WTC11 (cell line): ENCODE results near the gene GTSE1. TPM values are rescaled to one million over a fixed set of nuclear protein-coding genes. Genes with fewer than 3 reads are reported as not detected.

Experiments
- ATAC-seq: fragments of 200-7000 bp; cut with Tn5 transposase; 2 replicates; pipeline ENCODE4 v1.10.0; 2021; ENCODE audit warnings: mild to moderate bottlenecking, moderate library complexity
- CTCF ChIA-PET: fragments of 300-600 bp; sonication (Branson Sonifier 250); formaldehyde crosslinking; loops from one replicate; lab custom pipeline; 2021; ENCODE audit warnings: antibody characterized with exemption; lab: Charles Lee
- POLR2A ChIA-PET: fragments of 350-600 bp; sonication (Branson Sonifier 250); formaldehyde crosslinking; loops from one replicate; lab custom pipeline; 2021; ENCODE audit warnings: antibody characterized with exemption; lab: Charles Lee
- DNase-seq: peaks from one replicate; pipeline ENCODE4 v3.0.0; 2021; ENCODE audit warnings: low spot score
- H3K27ac Mint-ChIP-seq: 2 replicates; pipeline ENCODE4 v1.8.0; 2021; ENCODE audit warnings: mixed read lengths
- H3K27me3 Mint-ChIP-seq: 2 replicates; pipeline ENCODE4 v1.8.0; 2021; ENCODE audit warnings: low read depth, mild to moderate bottlenecking, moderate library complexity, mixed read lengths
- H3K36me3 Mint-ChIP-seq: 2 replicates; pipeline ENCODE4 v1.8.0; 2021; ENCODE audit warnings: mixed read lengths
- H3K4me1 Mint-ChIP-seq: 2 replicates; pipeline ENCODE4 v1.8.0; 2022; ENCODE audit warnings: mixed read lengths
- H3K4me3 Mint-ChIP-seq: 2 replicates; pipeline ENCODE4 v1.8.0; 2021; ENCODE audit warnings: mild to moderate bottlenecking, moderate library complexity, mixed read lengths
- H3K9me3 Mint-ChIP-seq: 2 replicates; pipeline ENCODE4 v1.8.0; 2021; ENCODE audit warnings: mixed read lengths
- CREB1 ChIP-seq: sonication (generic); formaldehyde crosslinking; IDR thresholded peaks from 2 replicates; pipeline ENCODE4 v1.8.0; 2023; ENCODE audit warnings: mild to moderate bottlenecking, missing genetic modification reagents
- CREM ChIP-seq: sonication (generic); formaldehyde crosslinking; IDR thresholded peaks from 2 replicates; pipeline ENCODE4 v1.8.1; 2022; ENCODE audit warnings: mild to moderate bottlenecking, missing genetic modification reagents, moderate library complexity
- ELF4 ChIP-seq: sonication (generic); formaldehyde crosslinking; IDR thresholded peaks from 2 replicates; pipeline ENCODE4 v1.8.1; 2022; ENCODE audit warnings: low read depth, mild to moderate bottlenecking, moderate library complexity, missing genetic modification reagents
- EMX1 ChIP-seq: fragments of 250-450 bp; sonication (Bioruptor Pico); IDR thresholded peaks from 2 replicates; pipeline ENCODE4 v1.8.0; 2021; ENCODE audit warnings: mild to moderate bottlenecking
- ESRRA ChIP-seq: sonication (generic); formaldehyde crosslinking; IDR thresholded peaks from 2 replicates; pipeline ENCODE4 v1.8.1; 2022; ENCODE audit warnings: mild to moderate bottlenecking, missing genetic modification reagents, borderline replicate concordance
- FOXP1 ChIP-seq: sonication (generic); formaldehyde crosslinking; IDR thresholded peaks from 2 replicates; pipeline ENCODE4 v1.8.0; 2022; ENCODE audit warnings: missing genetic modification reagents, mild to moderate bottlenecking, moderate library complexity, borderline replicate concordance
- GTF2I ChIP-seq: fragments of 250-450 bp; sonication (Bioruptor Pico); conservative IDR thresholded peaks from 2 replicates; pipeline ENCODE4 v1.4.0; 2021; ENCODE audit warnings: mild to moderate bottlenecking
- IRF1 ChIP-seq: sonication (generic); formaldehyde crosslinking; IDR thresholded peaks from 2 replicates; pipeline ENCODE4 v1.8.0; 2023; ENCODE audit warnings: missing genetic modification reagents
- JAZF1 ChIP-seq: fragments of 250-450 bp; sonication (Bioruptor Pico); IDR thresholded peaks from 2 replicates; pipeline ENCODE4 v1.9.0; 2021; ENCODE audit warnings: moderate library complexity, mild to moderate bottlenecking, inconsistent platforms
- MXD4 ChIP-seq: fragments of 250-450 bp; sonication (Bioruptor Pico); IDR thresholded peaks from 2 replicates; pipeline ENCODE4 v1.8.0; 2021; ENCODE audit warnings: mild to moderate bottlenecking, moderate library complexity, borderline replicate concordance
- NFE2L1 ChIP-seq: sonication (generic); formaldehyde crosslinking; IDR thresholded peaks from 2 replicates; pipeline ENCODE4 v1.8.1; 2023; ENCODE audit warnings: missing genetic modification reagents
- NR2C2 ChIP-seq: sonication (generic); formaldehyde crosslinking; IDR thresholded peaks from 2 replicates; pipeline ENCODE4 v1.8.0; 2022; ENCODE audit warnings: mild to moderate bottlenecking, missing genetic modification reagents
- NR3C1 ChIP-seq: sonication (generic); formaldehyde crosslinking; conservative IDR thresholded peaks from 2 replicates; pipeline ENCODE4 v1.8.1; 2023; ENCODE audit warnings: low read depth, mild to moderate bottlenecking, missing genetic modification reagents
- PREB ChIP-seq: sonication (generic); formaldehyde crosslinking; IDR thresholded peaks from 2 replicates; pipeline ENCODE4 v1.8.1; 2022; ENCODE audit warnings: mild to moderate bottlenecking, missing genetic modification reagents, moderate library complexity, borderline replicate concordance
- TCF7 ChIP-seq: sonication (generic); formaldehyde crosslinking; IDR thresholded peaks from 2 replicates; pipeline ENCODE4 v1.8.0; 2022; ENCODE audit warnings: mild to moderate bottlenecking, low read depth, missing genetic modification reagents, moderate library complexity
- USF2 ChIP-seq: sonication (generic); formaldehyde crosslinking; IDR thresholded peaks from 2 replicates; pipeline ENCODE4 v1.8.1; 2023; ENCODE audit warnings: mild to moderate bottlenecking, missing genetic modification reagents, moderate library complexity
- ZNF138 ChIP-seq: sonication (generic); formaldehyde crosslinking; conservative IDR thresholded peaks from 2 replicates; pipeline ENCODE4 v1.8.1; 2022; ENCODE audit warnings: mild to moderate bottlenecking, moderate library complexity, missing genetic modification reagents
- ZNF416 ChIP-seq: fragments of 250-450 bp; sonication (Bioruptor Pico); IDR thresholded peaks from 2 replicates; pipeline ENCODE4 v1.9.0; 2021; ENCODE audit warnings: mild to moderate bottlenecking, inconsistent platforms
- ZNF532 ChIP-seq: fragments of 250-450 bp; sonication (Bioruptor Pico); IDR thresholded peaks from 2 replicates; pipeline ENCODE4 v1.9.0; 2021; ENCODE audit warnings: mild to moderate bottlenecking, borderline replicate concordance
- ZNF671 ChIP-seq: fragments of 250-450 bp; sonication (Bioruptor Pico); IDR thresholded peaks from 2 replicates; pipeline ENCODE4 v1.8.0; 2021; ENCODE audit warnings: mild to moderate bottlenecking
- total RNA-seq: library from RNA; stranded (reverse); gene quantifications from 3 replicates; pipeline ENCODE4 v1.2.3, GENCODE V29; 2021

The GTSE1 gene
- total RNA-seq, 1 experiment from 2014 or later, result 56.1 TPM

GRCh38 chr22:46289244-46289891 is 7.3 kb upstream of the GTSE1 start:
- H3K27me3 Mint-ChIP-seq, result no peaks in the 10 kb centered on the region
- H3K4me1 Mint-ChIP-seq, result no peaks in the 10 kb centered on the region
- ATAC-seq, result no peak
- ChIA-PET CTCF (no interaction called here), POLR2A (no interaction called here)
- H3K27ac Mint-ChIP-seq, result no peak overlapping the region
- no peaks in the 10 kb centered on the region for H3K9me3 Mint-ChIP-seq
- no peak overlapping the region for H3K4me3 Mint-ChIP-seq
- TF ChIP-seq IRF1, result no peak
- no peak for TF ChIP-seq EMX1 (CRISPR knock-in tag)
- no peak for TF ChIP-seq ZNF138 (CRISPR knock-in tag)
- no peak for TF ChIP-seq MXD4 (CRISPR knock-in tag)
- no peak for TF ChIP-seq ZNF671 (CRISPR knock-in tag)
- no peak for TF ChIP-seq ZNF532
- no peak for TF ChIP-seq NR3C1 (CRISPR knock-in tag)
- TF ChIP-seq ESRRA (CRISPR knock-in tag), result no peak
- no peak for TF ChIP-seq FOXP1
- TF ChIP-seq ZNF416 (CRISPR knock-in tag), result no peak
- TF ChIP-seq CREM, result no peak
- TF ChIP-seq ELF4 (CRISPR knock-in tag), result no peak
- no peak for TF ChIP-seq GTF2I
- TF ChIP-seq JAZF1 (CRISPR knock-in tag), result no peak
- no peak for TF ChIP-seq NFE2L1 (CRISPR knock-in tag)
- TF ChIP-seq, all 79 proteins: peak for 0
- DNase-seq, result no peak
- H3K36me3 Mint-ChIP-seq, result peaks cover 19% of the 10 kb centered on the region

GRCh38 chr22:46290121-46290842 is 6.4 kb upstream of the GTSE1 start:
- no peaks in the 10 kb centered on the region; the same call in 1 of the 2 replicates for H3K27me3 Mint-ChIP-seq
- H3K36me3 Mint-ChIP-seq, result peaks cover 17% of the 10 kb centered on the region
- CTCF ChIA-PET, result no interaction called here
- no peak for DNase-seq
- POLR2A ChIA-PET, result no interaction called here
- no peaks in the 10 kb centered on the region for H3K9me3 Mint-ChIP-seq
- TF ChIP-seq CREB1 (no peak), USF2 (CRISPR knock-in tag) (no peak), TCF7 (CRISPR knock-in tag) (no peak), NR2C2 (CRISPR knock-in tag) (no peak), PREB (no peak)
- TF ChIP-seq, all 79 proteins: peak for 0
- Mint-ChIP-seq H3K4me3 (no peak overlapping the region), H3K4me1 (peaks cover 4% of the 10 kb centered on the region), H3K27ac (peak overlapping the region; percentile 32; the same call in 1 of the 2 replicates)
- no peak for ATAC-seq
